Upper lobe of left lung (tissue), 4 donors: ENCODE results near the gene JAK3.

ENCODE experiments used
- POLR2A ChIP-seq, 4 donors: fragments of 450-650 bp; IDR thresholded peaks; one replicate each; pipeline ENCODE4 v1.5.1; 2016 to 2017; ENCODE audit warnings: antibody characterized with exemption in 4 of 4, mild to moderate bottlenecking in 2 of 4
- TF ChIP-seq, protein P1 (sequence below), 6 experiments: fragments of 450-650 bp in 4 of 6; fragments of 200-600 bp in 2 of 6; sonication (generic) in 2 of 6; IDR thresholded peaks; one replicate each; pipeline ENCODE4 v1.5.1; 2016 to 2019; ENCODE audit warnings: antibody characterized with exemption in 6 of 6

DNA sequence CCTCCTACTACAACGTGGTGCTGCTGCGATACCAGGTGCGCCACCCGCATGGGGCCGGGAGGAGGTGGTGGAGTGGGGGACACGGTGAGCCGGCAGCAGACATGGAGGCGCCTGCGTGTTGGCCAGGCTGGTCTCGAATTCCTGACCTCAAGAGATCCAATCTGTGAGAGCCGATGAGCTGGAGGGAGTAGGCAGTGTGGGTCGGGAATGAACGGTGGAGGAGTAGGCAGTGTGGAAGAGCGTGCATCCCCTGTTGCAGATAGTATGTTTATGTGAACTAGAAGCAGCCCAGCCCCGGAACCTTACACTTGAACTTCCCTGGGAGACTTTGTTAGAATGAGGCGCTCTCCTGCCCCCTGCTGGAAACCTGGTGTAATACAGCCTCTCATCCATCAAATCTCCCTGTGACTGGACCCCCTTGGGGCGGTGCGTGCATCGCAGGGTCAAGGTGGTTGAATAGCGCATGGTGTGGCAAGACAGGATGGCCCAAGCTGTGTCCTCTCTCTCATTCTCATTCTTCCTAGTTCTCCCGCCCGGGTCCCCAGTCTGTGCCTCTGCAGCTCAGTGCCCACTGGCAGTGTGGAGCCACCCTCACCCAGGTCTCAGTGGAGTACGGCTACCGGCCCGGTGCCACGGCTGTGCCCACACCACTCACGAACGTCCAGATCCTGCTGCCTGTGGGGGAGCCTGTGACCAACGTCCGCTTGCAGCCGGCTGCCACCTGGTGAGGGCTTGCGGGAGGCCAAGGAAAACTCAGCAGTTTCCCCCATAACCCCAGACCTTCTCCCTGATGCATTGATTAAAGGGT is 63.4 kb downstream of the JAK3 start:
- TF ChIP-seq, protein P1, sequence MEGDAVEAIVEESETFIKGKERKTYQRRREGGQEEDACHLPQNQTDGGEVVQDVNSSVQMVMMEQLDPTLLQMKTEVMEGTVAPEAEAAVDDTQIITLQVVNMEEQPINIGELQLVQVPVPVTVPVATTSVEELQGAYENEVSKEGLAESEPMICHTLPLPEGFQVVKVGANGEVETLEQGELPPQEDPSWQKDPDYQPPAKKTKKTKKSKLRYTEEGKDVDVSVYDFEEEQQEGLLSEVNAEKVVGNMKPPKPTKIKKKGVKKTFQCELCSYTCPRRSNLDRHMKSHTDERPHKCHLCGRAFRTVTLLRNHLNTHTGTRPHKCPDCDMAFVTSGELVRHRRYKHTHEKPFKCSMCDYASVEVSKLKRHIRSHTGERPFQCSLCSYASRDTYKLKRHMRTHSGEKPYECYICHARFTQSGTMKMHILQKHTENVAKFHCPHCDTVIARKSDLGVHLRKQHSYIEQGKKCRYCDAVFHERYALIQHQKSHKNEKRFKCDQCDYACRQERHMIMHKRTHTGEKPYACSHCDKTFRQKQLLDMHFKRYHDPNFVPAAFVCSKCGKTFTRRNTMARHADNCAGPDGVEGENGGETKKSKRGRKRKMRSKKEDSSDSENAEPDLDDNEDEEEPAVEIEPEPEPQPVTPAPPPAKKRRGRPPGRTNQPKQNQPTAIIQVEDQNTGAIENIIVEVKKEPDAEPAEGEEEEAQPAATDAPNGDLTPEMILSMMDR (IDR thresholded peaks at IDR 0.05), result peak; percentile 64 to 84 (median 77)
- TF ChIP-seq POLR2A (IDR thresholded peaks at IDR 0.05), result no peak
